Gastroesophageal sphincter (tissue), 4 donors: ENCODE data around the gene SLC2A13. TPM values are rescaled to one million over a fixed set of nuclear protein-coding genes. Genes with fewer than 3 reads are reported as not detected.
"Not testable (repeated sequence)": the region's sequence is repeated elsewhere in the genome, so short reads cannot be mapped to it uniquely, and the experiment has no call there.

Source experiments
- ATAC-seq: fragments of 150-250 bp; one replicate; pipeline ENCODE4 v1.9.1; 2016; ENCODE audit warnings: mild to moderate bottlenecking, moderate library complexity
- H3K27ac ChIP-seq, 4 donors: fragments of 200-600 bp; sonication (generic) in 3 of 4; 1 replicate in 3 of 4; 2 replicates in 1 of 4; pipeline ENCODE4 v1.5.1; 2016 to 2019
- H3K27me3 ChIP-seq: fragments of 200-600 bp; sonication (generic); one replicate; pipeline ENCODE4 v1.5.1; 2019
- H3K36me3 ChIP-seq, 2 donors: fragments of 200-600 bp; sonication (generic); one replicate each; pipeline ENCODE4 v1.5.1; 2019; ENCODE audit warnings: control low read depth in 1 of 2
- H3K4me1 ChIP-seq, 3 donors: fragments of 200-600 bp; sonication (generic); 1 replicate in 2 of 3; 2 replicates in 1 of 3; pipeline ENCODE4 v1.5.1; 2016 to 2019; ENCODE audit warnings: control low read depth in 2 of 3
- H3K4me3 ChIP-seq, 2 donors: fragments of 200-600 bp; sonication (generic); one replicate each; pipeline ENCODE4 v1.5.1; 2019; ENCODE audit warnings: mild to moderate bottlenecking in 1 of 2, moderate library complexity in 1 of 2
- H3K9me3 ChIP-seq, 3 donors: fragments of 200-600 bp; sonication (generic); one replicate each; pipeline ENCODE4 v1.5.1; 2017 to 2019; ENCODE audit warnings: control low read depth in 2 of 3
- EP300 ChIP-seq: sonication (generic); formaldehyde crosslinking; IDR thresholded peaks from one replicate; pipeline ENCODE4 v1.6.1; 2017; ENCODE audit warnings: antibody characterized with exemption, mild to moderate bottlenecking
- POLR2A ChIP-seq, 2 donors: fragments of 450-650 bp; IDR thresholded peaks; one replicate each; pipeline ENCODE4 v1.6.1; 2017; ENCODE audit warnings: antibody characterized with exemption in 2 of 2, mild to moderate bottlenecking in 2 of 2, moderate library complexity in 1 of 2
- POLR2AphosphoS5 ChIP-seq: sonication (generic); formaldehyde crosslinking; IDR thresholded peaks from one replicate; pipeline ENCODE4 v1.6.1; 2017; ENCODE audit warnings: antibody characterized with exemption
- WGBS, 2 donors: methylation state at CpG; one replicate each; pipeline ENCODE4 v1.1.5; 2018; ENCODE audit warnings: low coverage in 1 of 2; 5-methylcytosine and 5-hydroxymethylcytosine counted together
- total RNA-seq, 4 donors: library from RNA; depleted of rRNA; stranded (reverse); fragments of >200 nt; gene quantifications; one replicate each; pipeline ENCODE4 v1.1.0, GENCODE V29; 2016
- TF ChIP-seq, protein P1 (sequence below), 4 experiments: fragments of 200-600 bp in 2 of 4; fragments of 450-650 bp in 2 of 4; sonication (generic) in 1 of 4; IDR thresholded peaks; one replicate each; pipeline ENCODE4 v1.5.1; 2017 to 2019; ENCODE audit warnings: antibody characterized with exemption in 4 of 4, mild to moderate bottlenecking in 2 of 4, moderate library complexity in 2 of 4

The SLC2A13 gene
- total RNA-seq, 4 donors from 2014 or later: 20.4 to 38.3 (median 22.3) TPM

DNA sequence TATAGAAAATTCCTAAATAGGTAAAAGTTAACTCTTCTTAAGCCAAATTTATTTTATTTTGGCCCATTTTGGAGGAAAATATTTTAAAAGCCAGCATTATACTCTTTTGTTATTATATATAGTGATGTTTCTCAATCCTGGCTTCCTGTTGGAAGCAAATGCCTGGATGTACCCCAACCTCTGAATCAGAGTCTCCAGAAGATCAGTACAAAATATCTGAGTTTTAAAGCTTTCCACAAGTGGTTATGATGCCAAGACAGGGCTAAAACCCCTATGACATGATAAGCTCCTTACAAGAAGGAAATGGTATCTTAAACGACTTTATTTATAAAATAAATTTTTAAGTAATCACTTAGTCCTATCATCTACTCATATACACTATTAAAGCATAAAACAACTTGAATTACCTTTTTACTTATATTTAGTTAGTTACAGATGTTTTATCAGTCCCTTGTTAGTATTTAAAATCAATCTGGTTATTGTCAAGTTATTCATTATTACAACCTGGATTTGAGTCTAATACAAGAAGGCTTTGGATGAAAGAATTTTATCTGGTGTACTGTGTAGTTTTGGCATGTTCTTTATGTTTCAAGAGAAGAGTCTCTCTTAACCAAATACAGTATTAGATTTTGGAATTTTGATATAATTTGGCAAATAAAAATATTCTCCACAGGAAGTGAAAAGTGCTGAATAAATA is 238.1 kb downstream of the SLC2A13 start:
- no peaks in the 10 kb centered on the region for H3K27me3 ChIP-seq
- no peak for ATAC-seq
- 20 to 22% methylated on average over 1 of the region's 1 CpG for WGBS, 2 donors
- no peak overlapping the region for H3K4me3 ChIP-seq
- no peaks in the 10 kb centered on the region for H3K9me3 ChIP-seq
- peaks cover 0 to 9% of the 10 kb centered on the region in 2 donors for H3K36me3 ChIP-seq
- H3K4me1 ChIP-seq: no peaks in the 10 kb centered on the region
- H3K27ac ChIP-seq: no peak overlapping the region
- no peak for TF ChIP-seq EP300
- TF ChIP-seq POLR2A (IDR thresholded peaks at IDR 0.05): no peak
- TF ChIP-seq, protein P1, sequence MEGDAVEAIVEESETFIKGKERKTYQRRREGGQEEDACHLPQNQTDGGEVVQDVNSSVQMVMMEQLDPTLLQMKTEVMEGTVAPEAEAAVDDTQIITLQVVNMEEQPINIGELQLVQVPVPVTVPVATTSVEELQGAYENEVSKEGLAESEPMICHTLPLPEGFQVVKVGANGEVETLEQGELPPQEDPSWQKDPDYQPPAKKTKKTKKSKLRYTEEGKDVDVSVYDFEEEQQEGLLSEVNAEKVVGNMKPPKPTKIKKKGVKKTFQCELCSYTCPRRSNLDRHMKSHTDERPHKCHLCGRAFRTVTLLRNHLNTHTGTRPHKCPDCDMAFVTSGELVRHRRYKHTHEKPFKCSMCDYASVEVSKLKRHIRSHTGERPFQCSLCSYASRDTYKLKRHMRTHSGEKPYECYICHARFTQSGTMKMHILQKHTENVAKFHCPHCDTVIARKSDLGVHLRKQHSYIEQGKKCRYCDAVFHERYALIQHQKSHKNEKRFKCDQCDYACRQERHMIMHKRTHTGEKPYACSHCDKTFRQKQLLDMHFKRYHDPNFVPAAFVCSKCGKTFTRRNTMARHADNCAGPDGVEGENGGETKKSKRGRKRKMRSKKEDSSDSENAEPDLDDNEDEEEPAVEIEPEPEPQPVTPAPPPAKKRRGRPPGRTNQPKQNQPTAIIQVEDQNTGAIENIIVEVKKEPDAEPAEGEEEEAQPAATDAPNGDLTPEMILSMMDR (IDR thresholded peaks at IDR 0.05): no peak
- TF ChIP-seq POLR2AphosphoS5: no peak

GRCh38 chr12:39866135-39866534 is 239.7 kb downstream of the SLC2A13 start:
- 95 to 97% methylated on average over 3 to 5 of the region's 6 CpGs for WGBS, 2 donors
- ATAC-seq: no peak
- H3K27ac ChIP-seq: no peak overlapping the region
- peaks cover 0 to 17% of the 10 kb centered on the region in 2 donors for H3K36me3 ChIP-seq
- H3K9me3 ChIP-seq: no peaks in the 10 kb centered on the region
- no peaks in the 10 kb centered on the region for H3K4me1 ChIP-seq
- no peaks in the 10 kb centered on the region for H3K27me3 ChIP-seq
- TF ChIP-seq POLR2AphosphoS5: no peak
- no peak for TF ChIP-seq POLR2A (IDR thresholded peaks at IDR 0.05)
- no peak for TF ChIP-seq EP300
- TF ChIP-seq, protein P1 (IDR thresholded peaks at IDR 0.05): no peak
- H3K4me3 ChIP-seq: no peak overlapping the region

- no peak overlapping the region for H3K4me3 ChIP-seq
- no peaks in the 10 kb centered on the region for H3K27me3 ChIP-seq
- H3K36me3 ChIP-seq: peaks cover 0 to 17% of the 10 kb centered on the region in 2 donors
- TF ChIP-seq, protein P1 (IDR thresholded peaks at IDR 0.05): no peak
- no peak for TF ChIP-seq EP300
- TF ChIP-seq POLR2AphosphoS5: no peak
- TF ChIP-seq POLR2A (IDR thresholded peaks at IDR 0.05): no peak
- H3K27ac ChIP-seq: no peak overlapping the region
- WGBS, 2 donors: 82 to 93% methylated on average over 2 of the region's 2 CpGs
- H3K9me3 ChIP-seq: no peaks in the 10 kb centered on the region
- no peak for ATAC-seq
- H3K4me1 ChIP-seq: no peaks in the 10 kb centered on the region
Observed at GRCh38 chr12:39860695-39861094, 245.2 kb downstream of the SLC2A13 start.

- Histone ChIP-seq H3K4me3 (no peak overlapping the region), H3K4me1 (no peaks in the 10 kb centered on the region), H3K27me3 (no peaks in the 10 kb centered on the region), H3K9me3 (no peaks in the 10 kb centered on the region), H3K27ac (no peak overlapping the region), H3K36me3 (peaks cover 0 to 4% of the 10 kb centered on the region in 2 donors)
- 80 to 100% methylated on average over 1 to 2 of the region's 2 CpGs for WGBS, 2 donors
- ATAC-seq: no peak
- TF ChIP-seq, protein P1 (IDR thresholded peaks at IDR 0.05): no peak
- TF ChIP-seq POLR2AphosphoS5 (no peak), POLR2A (IDR thresholded peaks at IDR 0.05) (no peak), EP300 (no peak)
Observed at GRCh38 chr12:39853003-39853402, 252.9 kb downstream of the SLC2A13 start.

GRCh38 chr12:39852346-39852745 is 253.5 kb downstream of the SLC2A13 start:
- Histone ChIP-seq H3K4me3 (no peak overlapping the region), H3K27ac (no peak overlapping the region), H3K36me3 (peaks cover 0 to 4% of the 10 kb centered on the region in 2 donors), H3K4me1 (no peaks in the 10 kb centered on the region), H3K9me3 (no peaks in the 10 kb centered on the region), H3K27me3 (no peaks in the 10 kb centered on the region)
- TF ChIP-seq, protein P1 (IDR thresholded peaks at IDR 0.05): no peak
- no peak for TF ChIP-seq POLR2A (IDR thresholded peaks at IDR 0.05)
- TF ChIP-seq POLR2AphosphoS5: no peak
- no peak for TF ChIP-seq EP300
- WGBS, 2 donors: 90 to 100% methylated on average over 1 of the region's 1 CpG
- ATAC-seq: no peak

DNA sequence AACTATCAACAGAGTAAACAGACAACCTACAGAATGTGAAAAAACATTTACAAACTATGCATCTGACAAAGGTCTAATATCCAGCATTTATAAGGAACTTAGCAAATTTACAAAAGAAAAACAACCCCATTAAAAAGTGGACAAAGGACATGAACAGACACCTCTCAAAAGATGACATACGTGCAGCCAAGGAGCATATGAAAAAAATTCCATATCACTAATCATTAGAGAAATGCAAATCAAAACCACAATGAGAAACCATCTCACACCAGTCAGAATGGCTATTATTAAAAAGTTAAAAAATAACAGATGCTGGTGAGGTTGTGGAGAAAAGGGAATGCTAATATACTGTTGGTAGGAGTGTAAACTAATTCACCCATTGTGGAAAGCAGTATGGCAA is 257.7 kb downstream of the SLC2A13 start:
- H3K9me3 ChIP-seq, H3K36me3 ChIP-seq, H3K4me3 ChIP-seq, H3K27ac ChIP-seq, H3K4me1 ChIP-seq, H3K27me3 ChIP-seq, ATAC-seq: not testable (repeated sequence)
- WGBS, 2 donors: 93 to 100% methylated on average over 1 of the region's 1 CpG
